Stimulated activated CD4-positive, alpha-beta T cell treated with anti-CD3 and anti-CD28 coated beads, TNF-alpha, amount 100 ng/mL, for 4 hours (primary cell): ENCODE measurements around the gene KRT32.

Source experiments
- DNase-seq, 3 experiments: peaks; one replicate each; pipeline ENCODE4 v3.0.0-alpha.2; 2020; ENCODE audit warnings: low read depth in 3 of 3

KRT32 gene

GRCh38 chr17:41492771-41493170 lies 25.6 kb upstream of the KRT32 start:
- no peak for DNase-seq

DNA sequence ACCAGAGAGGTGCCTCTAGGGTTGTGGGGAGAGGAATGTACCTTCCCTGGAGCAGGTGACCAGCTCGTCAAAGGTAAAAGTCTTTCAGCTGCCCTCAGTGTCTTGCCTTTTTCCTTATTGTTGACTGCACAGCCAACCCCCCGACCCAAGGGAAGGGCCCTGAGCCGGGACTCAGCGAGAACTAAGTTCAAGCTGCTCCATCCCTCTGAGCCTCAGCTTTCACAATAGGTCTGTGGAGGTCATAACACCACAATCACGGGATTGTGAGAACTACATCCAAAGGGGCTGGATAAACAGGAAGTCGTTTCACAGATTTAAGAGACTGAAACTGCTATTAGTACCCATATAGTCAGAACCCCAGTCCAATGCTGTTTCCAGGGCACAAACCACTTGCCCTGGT lies 25.2 kb upstream of the KRT32 start:
- no peak for DNase-seq

- no peak for DNase-seq
Observed at GRCh38 chr17:41491476-41491875, 24.3 kb upstream of the KRT32 start.

- DNase-seq: no peak
Observed at GRCh38 chr17:41490000-41490990, 23.1 kb upstream of the KRT32 start.

DNA sequence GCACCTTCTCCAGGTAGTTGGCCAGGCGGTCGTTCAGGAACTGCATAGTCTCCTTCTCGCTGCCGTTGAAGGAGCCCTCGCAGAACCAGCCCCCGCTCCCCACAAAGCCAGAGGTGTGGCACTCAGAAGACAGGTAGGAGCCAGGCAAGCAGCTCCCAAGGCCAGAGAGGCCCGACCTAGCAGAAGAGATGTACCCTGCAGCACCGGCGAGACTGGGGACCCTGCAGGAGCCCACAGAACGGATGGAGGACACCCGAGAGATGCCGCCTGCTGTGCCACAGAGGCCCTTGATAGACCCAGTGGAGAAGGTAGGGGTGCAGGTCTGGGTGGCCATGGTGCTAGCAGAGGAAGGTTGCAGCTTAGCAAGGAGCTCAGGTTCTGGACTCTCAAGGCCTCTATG lies 22.3 kb upstream of the KRT32 start, which contains the start of gene KRT36:
Gene KRT36, minus strand, starts transcription at position 380 of the 400 bp plus-strand sequence. Its CDS starts 46 bp downstream, at position 334.
- DNase-seq: no peak

- peak in 1 of 3 experiments; percentile 10 for DNase-seq
Observed at GRCh38 chr17:41486809-41487530, 19.8 kb upstream of the KRT32 start.

- no peak for DNase-seq
Observed at GRCh38 chr17:41486316-41486715, 19.1 kb upstream of the KRT32 start.

DNA sequence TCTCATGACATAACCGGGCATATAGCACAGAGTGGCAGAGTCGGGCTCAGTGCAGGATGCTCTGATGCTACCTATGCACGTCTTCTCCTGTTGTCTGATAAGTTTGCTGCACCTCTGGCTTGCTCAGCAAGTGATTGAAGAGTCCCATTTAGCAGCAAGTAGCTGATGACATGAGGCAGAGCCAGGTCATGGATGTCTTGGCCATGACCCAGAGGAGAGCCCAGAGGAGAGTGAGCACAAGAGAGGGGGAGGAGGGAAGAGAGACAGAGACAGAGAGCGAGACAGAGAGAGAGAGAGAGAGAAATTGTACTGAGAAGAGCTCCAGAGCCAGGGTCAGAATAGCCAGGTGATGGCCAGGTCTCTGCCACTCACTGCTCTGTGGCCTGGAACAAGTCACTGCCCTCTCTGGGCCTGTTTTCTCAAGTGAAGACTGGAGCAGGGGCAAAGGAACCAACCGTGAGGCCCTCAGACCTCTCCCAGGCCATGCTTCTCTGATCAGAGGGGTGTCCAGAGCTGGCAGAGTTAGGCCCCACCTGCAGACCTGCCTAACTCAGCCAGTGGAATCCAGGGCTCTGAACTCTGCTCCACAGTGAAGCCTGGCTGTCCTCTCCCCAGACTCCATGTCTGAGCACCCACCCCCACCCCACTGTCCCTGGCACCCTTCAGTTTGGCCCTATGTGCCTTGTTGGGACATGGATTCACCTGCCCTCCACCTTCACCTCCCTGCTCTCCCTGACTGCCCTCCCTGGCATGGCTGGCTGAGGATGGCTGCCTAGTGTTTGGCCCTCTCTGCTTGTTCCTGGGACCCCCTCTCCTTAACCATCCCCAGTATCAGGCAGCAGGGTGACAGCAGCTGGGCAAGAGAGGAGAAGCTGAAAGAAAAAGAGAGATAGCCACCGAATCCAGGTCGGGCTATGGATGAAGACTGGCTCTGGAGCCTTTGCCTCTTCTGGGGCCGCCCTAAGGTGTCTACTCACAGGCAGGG lies 18.0 kb upstream of the KRT32 start:
- no peak for DNase-seq

GRCh38 chr17:41483991-41484826 lies 17.0 kb upstream of the KRT32 start:
- no peak for DNase-seq

DNA sequence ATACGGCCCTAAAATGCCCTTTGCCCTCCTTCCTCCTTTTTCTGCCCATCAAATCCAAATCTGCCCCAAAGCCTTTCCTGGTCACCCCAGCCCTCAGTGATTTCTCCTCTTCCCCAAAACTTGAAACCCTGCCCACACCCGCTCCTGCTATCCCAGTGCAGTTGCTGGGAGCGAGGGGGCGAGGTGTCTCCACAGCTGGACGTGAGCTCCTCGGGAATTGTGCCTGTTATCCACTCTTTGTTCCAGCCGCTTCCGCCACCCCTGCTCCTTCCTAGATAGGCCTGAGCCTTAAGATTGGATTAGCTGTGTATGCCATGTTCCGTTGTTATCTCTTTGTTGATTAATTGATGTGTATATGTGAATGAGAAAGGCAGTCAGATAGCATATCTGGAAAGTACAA lies 16.3 kb upstream of the KRT32 start:
- DNase-seq: no peak

DNA sequence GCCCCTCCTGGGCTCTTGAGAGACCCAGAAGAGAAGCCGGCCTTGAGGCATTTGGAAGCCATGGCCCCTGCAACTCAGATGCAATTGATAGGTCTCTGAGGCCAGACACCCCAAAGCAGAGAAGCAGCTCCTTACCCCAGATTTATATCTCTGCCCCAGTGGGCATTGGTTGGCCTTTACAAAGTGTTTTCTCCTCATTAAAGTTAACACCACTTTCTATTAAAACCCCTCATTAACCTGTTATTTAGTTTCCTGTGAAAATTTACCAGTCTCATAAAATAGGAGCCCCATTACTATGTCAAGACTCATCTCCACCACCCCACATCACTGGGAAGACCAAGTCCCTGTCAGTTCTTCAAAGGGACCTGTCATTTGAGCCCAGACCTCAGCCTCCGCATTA lies 13.8 kb upstream of the KRT32 start, which contains the start of gene KRT35:
Gene KRT35, minus strand, starts transcription at position 116 of the 400 bp plus-strand sequence. Its CDS starts 54 bp downstream, at position 62.
- DNase-seq: no peak

- no peak for DNase-seq
Observed at GRCh38 chr17:41480581-41480980, 13.4 kb upstream of the KRT32 start.

GRCh38 chr17:41480136-41480535 lies 12.9 kb upstream of the KRT32 start:
- no peak for DNase-seq

- DNase-seq: no peak
Observed at GRCh38 chr17:41478237-41478636, 11.1 kb upstream of the KRT32 start.

- no peak for DNase-seq
Observed at GRCh38 chr17:41476866-41477815, 10.0 kb upstream of the KRT32 start.

DNA sequence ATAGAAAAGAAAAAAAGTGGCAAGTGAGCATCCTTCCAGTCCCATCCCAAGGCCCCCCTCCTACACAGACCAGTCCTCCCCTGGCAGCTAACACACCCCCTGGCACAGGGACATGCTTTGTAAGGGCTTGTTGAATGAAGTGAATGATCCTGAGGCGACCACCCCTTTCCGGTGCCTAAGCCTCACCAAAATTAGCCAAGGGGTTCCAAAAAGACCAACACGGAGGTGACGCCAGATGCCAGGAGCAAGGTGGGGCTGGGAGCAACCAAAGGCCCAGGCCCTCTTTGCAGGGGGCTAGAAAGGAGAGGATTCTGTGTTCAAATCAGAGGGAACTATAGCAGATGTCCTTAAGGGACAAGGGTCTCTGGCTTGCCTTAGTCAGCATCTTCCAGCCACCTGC lies 8.2 kb upstream of the KRT32 start:
- DNase-seq: no peak

- DNase-seq: no peak
Observed at GRCh38 chr17:41474863-41475262, 7.7 kb upstream of the KRT32 start.

- DNase-seq: no peak
Observed at GRCh38 chr17:41468346-41468745, 1.2 kb upstream of the KRT32 start.

DNA sequence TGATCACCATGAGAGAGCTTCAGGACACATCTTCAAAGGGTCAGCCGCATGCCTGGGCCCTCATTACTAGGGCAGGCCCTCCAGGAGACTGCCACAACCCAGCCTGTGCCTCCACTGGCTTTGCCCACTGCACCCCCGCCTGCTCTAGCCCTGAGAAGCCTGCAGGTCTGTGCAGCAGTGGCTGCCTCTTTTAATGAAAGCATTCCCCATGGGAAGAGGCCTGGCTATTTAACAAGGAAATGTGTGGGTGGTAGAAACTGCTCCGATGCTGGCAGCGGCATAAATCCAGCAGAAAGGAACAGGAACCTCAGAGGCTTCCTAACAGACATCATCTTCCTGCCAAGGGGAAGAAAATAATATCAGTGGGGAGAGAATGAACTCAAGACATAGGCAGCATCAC lies 375 bp upstream of the KRT32 start:
- DNase-seq: no peak
